Testis (tissue), 3 donors: ENCODE data around the gene CD163L1. TPM values are rescaled to one million over a fixed set of nuclear protein-coding genes. Genes with fewer than 3 reads are reported as not detected.

Experiments used
- DNase-seq: peaks from one replicate; pipeline ENCODE4 v3.0.0-alpha.2; 2019
- H3K27ac ChIP-seq, 2 donors: fragments of 200-600 bp; sonication (generic); one replicate each; pipeline ENCODE4 v1.5.1; 2019
- H3K27me3 ChIP-seq: fragments of 200-600 bp; sonication (generic); one replicate; pipeline ENCODE4 v1.5.1; 2019
- H3K36me3 ChIP-seq: fragments of 200-600 bp; sonication (generic); one replicate; pipeline ENCODE4 v1.5.1; 2017; ENCODE audit warnings: low read depth; ENCODE audit errors: missing control alignments
- H3K4me1 ChIP-seq: fragments of 200-600 bp; sonication (generic); one replicate; pipeline ENCODE4 v1.5.1; 2019
- H3K4me3 ChIP-seq, 2 donors: fragments of 200-600 bp; sonication (generic); one replicate each; pipeline ENCODE4 v1.5.1; 2017 to 2019
- H3K9me3 ChIP-seq: fragments of 200-600 bp; sonication (generic); one replicate; pipeline ENCODE4 v1.5.1; 2017
- CTCF ChIP-seq, 3 experiments: fragments of 450-650 bp in 2 of 3; fragments of 200-600 bp in 1 of 3; sonication (generic) in 1 of 3; IDR thresholded peaks; one replicate each; pipeline ENCODE4 v1.5.1; 2016 to 2019; ENCODE audit warnings: antibody characterized with exemption in 3 of 3, mild to moderate bottlenecking in 2 of 3, moderate library complexity in 1 of 3
- POLR2A ChIP-seq: fragments of 450-650 bp; IDR thresholded peaks from one replicate; pipeline ENCODE4 v1.6.1; 2017; ENCODE audit warnings: antibody characterized with exemption, mild to moderate bottlenecking, moderate library complexity
- WGBS, 2 donors: methylation state at CpG; one replicate each; pipeline ENCODE4 v1.1.5; 2018; 5-methylcytosine and 5-hydroxymethylcytosine counted together
- intact Hi-C: fragments of 100-400 bp; cut with DNase I; formaldehyde crosslinking; loops from one replicate; pipeline ENCODE4 v1.15.1; 2023; ENCODE audit warnings: low total_unique reads
- polyA plus RNA-seq: library from polyadenylated mRNA; stranded (reverse); fragments of 350-450 nt; fragmentation: Illumina TruSeq; extraction: RNeasy Lipid Tissue Mini Kit (QIAGEN cat#74804); gene quantifications from one replicate; pipeline ENCODE4 v1.2.3, GENCODE V29; 2014; ENCODE audit warnings: low read depth, low replicate concordance; ENCODE audit not compliant: insufficient read depth
- total RNA-seq, 2 donors: library from RNA; depleted of rRNA; stranded (reverse); fragments of >200 nt; gene quantifications; one replicate each; pipeline ENCODE4 v1.2.3, GENCODE V29; 2016

CD163L1 gene
- total and polyA plus RNA-seq, 3 donors from 2014 or later: 8.8 to 24.6 (median 14.1) TPM

GRCh38 chr12:7479771-7480170 lies 35.8 kb upstream of the CD163L1 start:
- no peak overlapping the region for H3K27ac ChIP-seq
- WGBS, 2 donors: 44 to 53% methylated on average over 1 of the region's 1 CpG

GRCh38 chr12:7472060-7472459 lies 28.1 kb upstream of the CD163L1 start:
- intact Hi-C loops: no loop called here
- no peak overlapping the region for H3K4me3 ChIP-seq
- DNase-seq: no peak
- H3K9me3 ChIP-seq: no peaks in the 10 kb centered on the region
- TF ChIP-seq POLR2A (no peak), CTCF (IDR thresholded peaks at IDR 0.05) (no peak)
- H3K27ac ChIP-seq: no peak overlapping the region
- no peaks in the 10 kb centered on the region for H3K4me1 ChIP-seq
- no peaks in the 10 kb centered on the region for H3K27me3 ChIP-seq
- H3K36me3 ChIP-seq: no peaks in the 10 kb centered on the region
- WGBS, 2 donors: 86 to 95% methylated on average over 2 to 6 of the region's 6 CpGs

More at GRCh38 chr12:7479771-7480170, 35.8 kb upstream of the CD163L1 start:
- Histone ChIP-seq H3K36me3 (no peaks in the 10 kb centered on the region), H3K9me3 (no peaks in the 10 kb centered on the region), H3K4me1 (no peaks in the 10 kb centered on the region), H3K4me3 (no peak overlapping the region), H3K27me3 (no peaks in the 10 kb centered on the region)
- TF ChIP-seq POLR2A: no peak
- TF ChIP-seq CTCF (IDR thresholded peaks at IDR 0.05): no peak
- intact Hi-C loops: no loop called here
- no peak for DNase-seq

- Histone ChIP-seq H3K9me3 (no peaks in the 10 kb centered on the region), H3K27ac (no peak overlapping the region), H3K27me3 (no peaks in the 10 kb centered on the region), H3K4me3 (no peak overlapping the region), H3K36me3 (no peaks in the 10 kb centered on the region), H3K4me1 (no peaks in the 10 kb centered on the region)
- intact Hi-C loops: no loop called here
- DNase-seq: peak; percentile 79
- TF ChIP-seq CTCF (IDR thresholded peaks at IDR 0.05): peak; percentile 63 to 77 (median 67)
- TF ChIP-seq POLR2A: no peak
- WGBS, 2 donors: 63 to 69% methylated on average over 7 of the region's 7 CpGs
Measured at GRCh38 chr12:7460375-7461259, 16.7 kb upstream of the CD163L1 start.

- WGBS, 2 donors: 76 to 95% methylated on average over 3 of the region's 3 CpGs
- Histone ChIP-seq H3K9me3 (no peaks in the 10 kb centered on the region), H3K27me3 (no peaks in the 10 kb centered on the region), H3K36me3 (no peaks in the 10 kb centered on the region), H3K4me1 (no peaks in the 10 kb centered on the region), H3K4me3 (no peak overlapping the region), H3K27ac (no peak overlapping the region)
- no peak for DNase-seq
- TF ChIP-seq CTCF (IDR thresholded peaks at IDR 0.05): no peak
- no peak for TF ChIP-seq POLR2A
- intact Hi-C loops: no loop called here
Measured at GRCh38 chr12:7459973-7460372, 16.0 kb upstream of the CD163L1 start.

- intact Hi-C loops: no loop called here
- no peaks in the 10 kb centered on the region for H3K4me1 ChIP-seq
Measured at GRCh38 chr12:7451756-7452155, 7.8 kb upstream of the CD163L1 start.

More at GRCh38 chr12:7451756-7452155, 7.8 kb upstream of the CD163L1 start:
- Histone ChIP-seq H3K36me3 (no peaks in the 10 kb centered on the region), H3K27ac (no peak overlapping the region), H3K27me3 (no peaks in the 10 kb centered on the region), H3K9me3 (no peaks in the 10 kb centered on the region), H3K4me3 (no peak overlapping the region)
- no peak for TF ChIP-seq CTCF (IDR thresholded peaks at IDR 0.05)
- TF ChIP-seq POLR2A: no peak
- WGBS, 2 donors: 81 to 82% methylated on average over 3 of the region's 3 CpGs
- DNase-seq: no peak
